Tibial artery (tissue), 4 donors: ENCODE measurements around the gene SDHAF4.
"Not testable (repeated sequence)": the region's sequence is repeated elsewhere in the genome, so short reads cannot be mapped to it uniquely, and the experiment has no call there.

ENCODE experiments used
- DNase-seq, 2 donors: peaks; one replicate each; pipeline ENCODE4 v3.0.0-alpha.2; 2019
- H3K27ac ChIP-seq, 2 donors: fragments of 200-600 bp; sonication (generic) in 1 of 2; 1 replicate in 1 of 2; 2 replicates in 1 of 2; pipeline ENCODE4 v1.5.1; 2018 to 2019; ENCODE audit warnings: mild to moderate bottlenecking in 1 of 2
- H3K27me3 ChIP-seq, 2 donors: fragments of 200-600 bp; sonication (generic) in 1 of 2; one replicate each; pipeline versions ENCODE4 v1.5.1 to v1.6.0; 2016 to 2019
- H3K36me3 ChIP-seq, 3 donors: fragments of 200-600 bp; sonication (generic) in 2 of 3; one replicate each; pipeline ENCODE4 v1.5.1; 2016 to 2019; ENCODE audit warnings: mild to moderate bottlenecking in 2 of 3
- H3K4me1 ChIP-seq, 4 donors: fragments of 200-600 bp; sonication (generic) in 2 of 4; 1 replicate in 3 of 4; 2 replicates in 1 of 4; pipeline ENCODE4 v1.5.1; 2016 to 2019
- H3K4me3 ChIP-seq, 2 donors: fragments of 200-600 bp; sonication (generic) in 1 of 2; 1 replicate in 1 of 2; 2 replicates in 1 of 2; pipeline ENCODE4 v1.5.1; 2018 to 2019; ENCODE audit warnings: mild to moderate bottlenecking in 2 of 2
- H3K9me3 ChIP-seq, 3 donors: fragments of 200-600 bp; sonication (generic) in 1 of 3; one replicate each; pipeline ENCODE4 v1.5.1; 2016 to 2019
- CTCF ChIP-seq, 2 experiments: fragments of 200-600 bp in 1 of 2; fragments of 450-650 bp in 1 of 2; IDR thresholded peaks; one replicate each; pipeline ENCODE4 v1.5.1; 2017 to 2019; ENCODE audit warnings: antibody characterized with exemption in 2 of 2, mild to moderate bottlenecking in 1 of 2, moderate library complexity in 1 of 2
- intact Hi-C: fragments of 100-400 bp; cut with DNase I; formaldehyde crosslinking; loops from one replicate; pipeline ENCODE4 v1.15.0; 2023; ENCODE audit warnings: low total_unique reads

SDHAF4 gene

GRCh38 chr6:70549327-70549726 lies 17.4 kb upstream of the SDHAF4 start:
- intact Hi-C loops, result no loop called here
- no peak for DNase-seq
- H3K36me3 ChIP-seq, result peaks cover 0 to 6% (median 0%) of the 10 kb centered on the region in 3 donors

GRCh38 chr6:70551566-70551965 lies 15.2 kb upstream of the SDHAF4 start:
- Histone ChIP-seq H3K27ac (no peak overlapping the region), H3K4me1 (peaks cover 0 to 20% (median 2%) of the 10 kb centered on the region in 4 donors), H3K27me3 (no peaks in the 10 kb centered on the region), H3K4me3 (no peak overlapping the region), H3K9me3 (no peaks in the 10 kb centered on the region), H3K36me3 (no peaks in the 10 kb centered on the region)
- intact Hi-C loops, result loop anchor here (5.0 kb wide), 1 partner anchor 131 kb away; no protein-coding TSS in a partner anchor
- no peak for TF ChIP-seq CTCF (IDR thresholded peaks at IDR 0.05)
- DNase-seq, result no peak

More at GRCh38 chr6:70549327-70549726, 17.4 kb upstream of the SDHAF4 start:
- no peak overlapping the region for H3K4me3 ChIP-seq
- no peak for TF ChIP-seq CTCF (IDR thresholded peaks at IDR 0.05)
- H3K4me1 ChIP-seq, result peaks cover 0 to 20% (median 2%) of the 10 kb centered on the region in 4 donors
- no peaks in the 10 kb centered on the region for H3K27me3 ChIP-seq
- no peaks in the 10 kb centered on the region for H3K9me3 ChIP-seq
- no peak overlapping the region for H3K27ac ChIP-seq

GRCh38 chr6:70552286-70552940 lies 14.3 kb upstream of the SDHAF4 start:
- intact Hi-C loops, result loop anchor here (5.0 kb wide), 1 partner anchor 130 kb away; no protein-coding TSS in a partner anchor
- not testable (repeated sequence) for H3K4me3 ChIP-seq, H3K27me3 ChIP-seq, DNase-seq, H3K36me3 ChIP-seq, H3K9me3 ChIP-seq, H3K27ac ChIP-seq
- peaks cover 0 to 19% (median 2%) of the 10 kb centered on the region in 4 donors for H3K4me1 ChIP-seq

GRCh38 chr6:70552974-70553373 lies 13.8 kb upstream of the SDHAF4 start:
- TF ChIP-seq CTCF (IDR thresholded peaks at IDR 0.05), result no peak
- H3K9me3 ChIP-seq, result no peaks in the 10 kb centered on the region
- no peak for DNase-seq
- peaks cover 0 to 13% (median under 1%) of the 10 kb centered on the region in 4 donors for H3K4me1 ChIP-seq
- H3K27me3 ChIP-seq, result no peaks in the 10 kb centered on the region
- no peak overlapping the region for H3K27ac ChIP-seq
- intact Hi-C loops, result loop anchor here (5.0 kb wide), 1 partner anchor 129 kb away; no protein-coding TSS in a partner anchor
- no peak overlapping the region for H3K4me3 ChIP-seq
- no peaks in the 10 kb centered on the region for H3K36me3 ChIP-seq

- H3K4me1 ChIP-seq, result peaks cover 0 to 2% (median 0%) of the 10 kb centered on the region in 4 donors
- H3K27me3 ChIP-seq, result no peaks in the 10 kb centered on the region
- intact Hi-C loops, result no loop called here
- H3K36me3 ChIP-seq, result peaks cover 0 to 6% (median 4%) of the 10 kb centered on the region in 3 donors
- no peak for TF ChIP-seq CTCF (IDR thresholded peaks at IDR 0.05)
- no peak overlapping the region for H3K4me3 ChIP-seq
- H3K27ac ChIP-seq, result no peak overlapping the region
- no peaks in the 10 kb centered on the region for H3K9me3 ChIP-seq
- no peak for DNase-seq
Measured at GRCh38 chr6:70557998-70558397, 8.7 kb upstream of the SDHAF4 start.

- H3K36me3 ChIP-seq, H3K4me3 ChIP-seq, H3K4me1 ChIP-seq, intact Hi-C loops, H3K27me3 ChIP-seq, H3K27ac ChIP-seq, H3K9me3 ChIP-seq, DNase-seq: not testable (repeated sequence)
Measured at GRCh38 chr6:70562401-70562800, 4.3 kb upstream of the SDHAF4 start.
